Liver (tissue), 3 donors: ENCODE results near the gene B2M.

Source experiments
- EGR1 ChIP-seq, 2 donors: IDR thresholded peaks; 2 replicates each; pipeline ENCODE4 v1.6.1; 2016 to 2018; ENCODE audit warnings: antibody characterized with exemption in 2 of 2, low read depth in 2 of 2
- FOXA1 ChIP-seq: IDR thresholded peaks from 2 replicates; pipeline ENCODE4 v1.6.1; 2016; ENCODE audit warnings: antibody characterized with exemption
- GABPA ChIP-seq, 2 donors: IDR thresholded peaks in 1 of 2; conservative IDR thresholded peaks in 1 of 2; 2 replicates each; pipeline ENCODE4 v1.6.1; 2016; ENCODE audit warnings: antibody characterized with exemption in 2 of 2, mild to moderate bottlenecking in 1 of 2, moderate library complexity in 1 of 2
- JUND ChIP-seq, 2 donors: IDR thresholded peaks; 2 replicates each; pipeline ENCODE4 v1.6.1; 2016; ENCODE audit warnings: antibody characterized with exemption in 2 of 2
- RAD21 ChIP-seq, 2 donors: IDR thresholded peaks; 2 replicates each; pipeline ENCODE4 v1.6.1; 2016; ENCODE audit warnings: antibody characterized with exemption in 2 of 2, mild to moderate bottlenecking in 2 of 2
- SP1 ChIP-seq: IDR thresholded peaks from 2 replicates; pipeline ENCODE4 v1.6.1; 2018; ENCODE audit warnings: antibody characterized with exemption, mild to moderate bottlenecking
- YY1 ChIP-seq: IDR thresholded peaks from 2 replicates; pipeline ENCODE4 v1.6.1; 2016; ENCODE audit warnings: antibody characterized with exemption, mild to moderate bottlenecking
- TF ChIP-seq, protein P1 (sequence below): fragments of 150-350 bp; IDR thresholded peaks from 2 replicates; pipeline ENCODE4 v1.5.1; 2017; ENCODE audit warnings: improper control_type of control experiment, low read depth, low read length; ENCODE audit not compliant: missing input control
- TF ChIP-seq, protein P2 (sequence below): IDR thresholded peaks from 2 replicates; pipeline ENCODE4 v1.6.1; 2016; ENCODE audit warnings: antibody characterized with exemption, mild to moderate bottlenecking
- TF ChIP-seq, protein P3 (sequence below): IDR thresholded peaks from 2 replicates; pipeline ENCODE4 v1.6.1; 2016; ENCODE audit warnings: antibody characterized with exemption
- TF ChIP-seq, protein P4 (sequence below): IDR thresholded peaks from 2 replicates; pipeline ENCODE4 v1.6.1; 2016; ENCODE audit warnings: antibody characterized with exemption
- donor health status: healthy.
- donor health status: healthy.

DNA sequence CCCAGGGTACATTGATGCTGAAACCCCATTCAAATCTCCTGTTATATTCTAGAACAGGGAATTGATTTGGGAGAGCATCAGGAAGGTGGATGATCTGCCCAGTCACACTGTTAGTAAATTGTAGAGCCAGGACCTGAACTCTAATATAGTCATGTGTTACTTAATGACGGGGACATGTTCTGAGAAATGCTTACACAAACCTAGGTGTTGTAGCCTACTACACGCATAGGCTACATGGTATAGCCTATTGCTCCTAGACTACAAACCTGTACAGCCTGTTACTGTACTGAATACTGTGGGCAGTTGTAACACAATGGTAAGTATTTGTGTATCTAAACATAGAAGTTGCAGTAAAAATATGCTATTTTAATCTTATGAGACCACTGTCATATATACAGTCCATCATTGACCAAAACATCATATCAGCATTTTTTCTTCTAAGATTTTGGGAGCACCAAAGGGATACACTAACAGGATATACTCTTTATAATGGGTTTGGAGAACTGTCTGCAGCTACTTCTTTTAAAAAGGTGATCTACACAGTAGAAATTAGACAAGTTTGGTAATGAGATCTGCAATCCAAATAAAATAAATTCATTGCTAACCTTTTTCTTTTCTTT is 5.8 kb downstream of the B2M start:
- TF ChIP-seq SP1 (no peak), GABPA (IDR thresholded peaks at IDR 0.05 in 1 of 2, conservative IDR thresholded peaks at IDR 0.05 in 1 of 2) (no peak), JUND (IDR thresholded peaks at IDR 0.05) (no peak), YY1 (no peak), EGR1 (IDR thresholded peaks at IDR 0.05; ENCODE audit: low read depth in 2 of 2) (no peak), RAD21 (IDR thresholded peaks at IDR 0.05) (no peak), FOXA1 (no peak)
- TF ChIP-seq, protein P1, sequence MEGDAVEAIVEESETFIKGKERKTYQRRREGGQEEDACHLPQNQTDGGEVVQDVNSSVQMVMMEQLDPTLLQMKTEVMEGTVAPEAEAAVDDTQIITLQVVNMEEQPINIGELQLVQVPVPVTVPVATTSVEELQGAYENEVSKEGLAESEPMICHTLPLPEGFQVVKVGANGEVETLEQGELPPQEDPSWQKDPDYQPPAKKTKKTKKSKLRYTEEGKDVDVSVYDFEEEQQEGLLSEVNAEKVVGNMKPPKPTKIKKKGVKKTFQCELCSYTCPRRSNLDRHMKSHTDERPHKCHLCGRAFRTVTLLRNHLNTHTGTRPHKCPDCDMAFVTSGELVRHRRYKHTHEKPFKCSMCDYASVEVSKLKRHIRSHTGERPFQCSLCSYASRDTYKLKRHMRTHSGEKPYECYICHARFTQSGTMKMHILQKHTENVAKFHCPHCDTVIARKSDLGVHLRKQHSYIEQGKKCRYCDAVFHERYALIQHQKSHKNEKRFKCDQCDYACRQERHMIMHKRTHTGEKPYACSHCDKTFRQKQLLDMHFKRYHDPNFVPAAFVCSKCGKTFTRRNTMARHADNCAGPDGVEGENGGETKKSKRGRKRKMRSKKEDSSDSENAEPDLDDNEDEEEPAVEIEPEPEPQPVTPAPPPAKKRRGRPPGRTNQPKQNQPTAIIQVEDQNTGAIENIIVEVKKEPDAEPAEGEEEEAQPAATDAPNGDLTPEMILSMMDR, result no peak
- TF ChIP-seq, protein P2, sequence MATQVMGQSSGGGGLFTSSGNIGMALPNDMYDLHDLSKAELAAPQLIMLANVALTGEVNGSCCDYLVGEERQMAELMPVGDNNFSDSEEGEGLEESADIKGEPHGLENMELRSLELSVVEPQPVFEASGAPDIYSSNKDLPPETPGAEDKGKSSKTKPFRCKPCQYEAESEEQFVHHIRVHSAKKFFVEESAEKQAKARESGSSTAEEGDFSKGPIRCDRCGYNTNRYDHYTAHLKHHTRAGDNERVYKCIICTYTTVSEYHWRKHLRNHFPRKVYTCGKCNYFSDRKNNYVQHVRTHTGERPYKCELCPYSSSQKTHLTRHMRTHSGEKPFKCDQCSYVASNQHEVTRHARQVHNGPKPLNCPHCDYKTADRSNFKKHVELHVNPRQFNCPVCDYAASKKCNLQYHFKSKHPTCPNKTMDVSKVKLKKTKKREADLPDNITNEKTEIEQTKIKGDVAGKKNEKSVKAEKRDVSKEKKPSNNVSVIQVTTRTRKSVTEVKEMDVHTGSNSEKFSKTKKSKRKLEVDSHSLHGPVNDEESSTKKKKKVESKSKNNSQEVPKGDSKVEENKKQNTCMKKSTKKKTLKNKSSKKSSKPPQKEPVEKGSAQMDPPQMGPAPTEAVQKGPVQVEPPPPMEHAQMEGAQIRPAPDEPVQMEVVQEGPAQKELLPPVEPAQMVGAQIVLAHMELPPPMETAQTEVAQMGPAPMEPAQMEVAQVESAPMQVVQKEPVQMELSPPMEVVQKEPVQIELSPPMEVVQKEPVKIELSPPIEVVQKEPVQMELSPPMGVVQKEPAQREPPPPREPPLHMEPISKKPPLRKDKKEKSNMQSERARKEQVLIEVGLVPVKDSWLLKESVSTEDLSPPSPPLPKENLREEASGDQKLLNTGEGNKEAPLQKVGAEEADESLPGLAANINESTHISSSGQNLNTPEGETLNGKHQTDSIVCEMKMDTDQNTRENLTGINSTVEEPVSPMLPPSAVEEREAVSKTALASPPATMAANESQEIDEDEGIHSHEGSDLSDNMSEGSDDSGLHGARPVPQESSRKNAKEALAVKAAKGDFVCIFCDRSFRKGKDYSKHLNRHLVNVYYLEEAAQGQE, result no peak
- TF ChIP-seq, protein P3, sequence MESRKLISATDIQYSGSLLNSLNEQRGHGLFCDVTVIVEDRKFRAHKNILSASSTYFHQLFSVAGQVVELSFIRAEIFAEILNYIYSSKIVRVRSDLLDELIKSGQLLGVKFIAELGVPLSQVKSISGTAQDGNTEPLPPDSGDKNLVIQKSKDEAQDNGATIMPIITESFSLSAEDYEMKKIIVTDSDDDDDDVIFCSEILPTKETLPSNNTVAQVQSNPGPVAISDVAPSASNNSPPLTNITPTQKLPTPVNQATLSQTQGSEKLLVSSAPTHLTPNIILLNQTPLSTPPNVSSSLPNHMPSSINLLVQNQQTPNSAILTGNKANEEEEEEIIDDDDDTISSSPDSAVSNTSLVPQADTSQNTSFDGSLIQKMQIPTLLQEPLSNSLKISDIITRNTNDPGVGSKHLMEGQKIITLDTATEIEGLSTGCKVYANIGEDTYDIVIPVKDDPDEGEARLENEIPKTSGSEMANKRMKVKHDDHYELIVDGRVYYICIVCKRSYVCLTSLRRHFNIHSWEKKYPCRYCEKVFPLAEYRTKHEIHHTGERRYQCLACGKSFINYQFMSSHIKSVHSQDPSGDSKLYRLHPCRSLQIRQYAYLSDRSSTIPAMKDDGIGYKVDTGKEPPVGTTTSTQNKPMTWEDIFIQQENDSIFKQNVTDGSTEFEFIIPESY, result no peak
- TF ChIP-seq, protein P4, sequence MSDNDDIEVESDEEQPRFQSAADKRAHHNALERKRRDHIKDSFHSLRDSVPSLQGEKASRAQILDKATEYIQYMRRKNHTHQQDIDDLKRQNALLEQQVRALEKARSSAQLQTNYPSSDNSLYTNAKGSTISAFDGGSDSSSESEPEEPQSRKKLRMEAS, result no peak
